ENCODE measurements around the gene LHX4. TPM values are rescaled to one million over a fixed set of nuclear protein-coding genes. Genes with fewer than 3 reads are reported as not detected.

Gene LHX4
- 0.03 TPM for total RNA-seq

GRCh38 chr1:180229483-180230415 is at the start of gene LHX4:
TSS of gene LHX4 (plus strand) at chr1:180230264. CDS start at chr1:180230530, 266 bp downstream.
- DNase-seq (ENCODE audit: low spot score), result no peak

GRCh38 chr1:180181048-180181447 is 49.0 kb upstream of the LHX4 start:
- no peak for DNase-seq (ENCODE audit: low spot score)

- DNase-seq (ENCODE audit: low spot score), result no peak
Measured at GRCh38 chr1:180181996-180182642, 47.9 kb upstream of the LHX4 start.

GRCh38 chr1:180182643-180183311 is 47.3 kb upstream of the LHX4 start:
- no peak for DNase-seq (ENCODE audit: low spot score)

GRCh38 chr1:180183426-180183825 is 46.6 kb upstream of the LHX4 start:
- no peak for DNase-seq (ENCODE audit: low spot score)

DNA sequence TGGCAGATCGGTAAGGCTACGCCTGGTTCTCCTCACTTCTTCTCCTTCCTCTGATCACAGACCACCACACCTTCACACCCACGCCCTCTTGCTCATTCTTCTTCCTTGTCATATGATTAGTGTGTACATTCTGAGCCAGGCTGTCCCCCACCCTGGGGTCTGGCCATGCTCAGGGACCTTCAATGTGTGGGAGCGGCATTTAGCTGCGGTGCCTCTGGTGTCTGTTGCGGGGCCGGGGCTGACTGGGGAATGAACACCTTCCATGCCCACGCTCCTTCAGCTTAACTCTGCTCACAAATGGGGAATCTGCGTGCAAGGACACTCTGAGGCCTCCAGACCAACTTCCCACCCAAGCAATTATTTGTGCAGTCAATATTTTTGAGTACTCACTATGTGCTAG is 46.0 kb upstream of the LHX4 start:
- no peak for DNase-seq (ENCODE audit: low spot score)

GRCh38 chr1:180185281-180185680 is 44.8 kb upstream of the LHX4 start:
- no peak for DNase-seq (ENCODE audit: low spot score)

DNA sequence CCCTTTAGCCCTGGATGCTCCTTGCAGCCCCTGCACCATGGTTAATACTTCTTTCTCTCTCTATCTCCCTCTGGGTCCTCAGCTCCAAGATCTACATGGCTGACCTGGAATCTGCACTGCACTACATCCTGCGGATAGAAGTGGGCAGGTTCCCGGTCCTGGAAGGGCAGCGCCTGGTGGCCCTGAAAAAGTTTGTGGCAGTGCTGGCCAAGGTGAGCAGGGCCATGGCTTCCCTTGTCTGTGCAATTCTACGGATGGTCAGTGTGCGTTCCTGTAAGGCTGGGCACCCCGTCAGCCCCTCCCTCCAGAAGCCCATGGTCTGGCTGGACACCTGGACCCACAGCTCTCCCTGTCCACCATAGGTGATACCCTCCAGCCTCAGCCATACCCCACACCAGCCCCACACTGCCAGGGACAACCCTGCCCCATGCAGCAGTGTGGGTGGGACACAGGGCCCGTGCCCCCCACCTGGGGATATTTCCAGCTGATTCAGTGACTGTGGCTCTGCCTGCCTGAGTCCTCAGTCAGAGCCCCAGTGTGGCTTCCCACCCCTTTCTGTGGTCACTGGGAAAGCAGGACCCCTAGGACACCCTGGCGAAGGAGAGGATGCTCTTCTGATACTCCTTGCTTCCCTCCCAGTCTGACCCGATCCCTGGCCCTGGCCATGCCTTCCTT is 44.0 kb upstream of the LHX4 start:
- DNase-seq (ENCODE audit: low spot score), result no peak

- DNase-seq (ENCODE audit: low spot score), result no peak
Measured at GRCh38 chr1:180186831-180187230, 43.2 kb upstream of the LHX4 start.

GRCh38 chr1:180187626-180188025 is 42.4 kb upstream of the LHX4 start:
- no peak for DNase-seq (ENCODE audit: low spot score)

DNA sequence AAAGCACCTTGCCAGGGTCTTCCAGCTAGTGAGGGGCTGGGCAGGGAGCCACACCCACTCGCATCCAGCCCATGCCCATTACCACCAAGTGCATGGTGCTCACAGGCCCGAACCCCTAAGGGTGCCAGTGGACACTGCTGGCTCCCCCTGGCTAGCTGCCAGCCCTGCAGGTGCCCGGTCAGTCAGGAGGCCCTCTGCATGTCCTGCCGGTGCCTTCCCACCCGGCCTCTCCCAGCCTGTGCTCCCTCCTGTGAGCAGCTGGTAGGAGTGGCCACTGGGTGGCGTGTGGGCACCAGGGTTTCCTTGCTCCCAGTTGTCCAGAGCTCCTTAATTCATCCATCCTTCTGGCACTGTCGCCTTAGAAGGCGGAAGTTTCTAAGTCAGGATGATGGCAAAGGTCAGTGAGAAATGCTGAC is 42.0 kb upstream of the LHX4 start:
- no peak for DNase-seq (ENCODE audit: low spot score)

DNA sequence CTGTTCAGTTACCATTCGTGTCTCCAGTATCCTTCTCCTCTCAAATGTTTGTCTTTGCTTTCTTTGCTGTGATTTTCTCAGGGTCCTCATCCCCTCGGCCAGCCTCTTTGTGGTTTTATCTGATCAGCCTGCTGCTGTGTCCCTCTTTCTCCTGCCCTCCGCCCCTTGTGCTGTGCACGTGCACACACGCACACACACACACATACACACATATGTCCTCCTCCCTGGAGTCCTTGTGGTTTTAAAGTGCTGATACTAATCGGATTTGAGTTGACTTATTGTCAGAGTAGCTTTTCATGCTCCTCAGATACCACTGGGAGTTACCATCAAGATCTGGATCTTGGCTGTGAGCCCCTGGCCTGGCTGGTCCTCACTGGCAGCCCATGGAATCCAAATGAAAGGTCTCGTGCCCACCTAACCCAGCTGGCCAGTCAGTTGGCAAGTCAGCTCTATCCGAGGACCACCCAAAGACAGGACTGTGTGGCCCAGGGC is 41.3 kb upstream of the LHX4 start:
- DNase-seq (ENCODE audit: low spot score), result no peak

- no peak for DNase-seq (ENCODE audit: low spot score)
Measured at GRCh38 chr1:180190091-180190490, 40.0 kb upstream of the LHX4 start.

GRCh38 chr1:180192172-180192571 is 37.9 kb upstream of the LHX4 start:
- no peak for DNase-seq (ENCODE audit: low spot score)

- no peak for DNase-seq (ENCODE audit: low spot score)
Measured at GRCh38 chr1:180193141-180194047, 36.7 kb upstream of the LHX4 start.

DNA sequence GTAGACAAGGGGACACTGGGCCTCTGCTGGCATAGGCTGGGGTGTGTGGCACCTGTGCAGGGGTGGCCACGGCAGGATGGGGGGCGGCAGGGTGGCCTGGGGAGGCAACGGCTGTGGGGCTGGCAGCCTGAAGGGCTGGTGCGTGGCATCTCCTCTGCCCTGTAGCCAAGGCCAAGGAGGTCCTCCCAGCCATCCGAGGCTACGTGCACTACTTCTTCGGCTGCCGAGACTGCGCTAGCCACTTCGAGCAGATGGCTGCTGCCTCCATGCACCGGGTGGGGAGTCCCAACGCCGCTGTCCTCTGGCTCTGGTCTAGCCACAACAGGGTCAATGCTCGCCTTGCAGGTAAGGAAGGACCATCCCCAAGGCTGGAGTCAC is 36.0 kb upstream of the LHX4 start:
- DNase-seq (ENCODE audit: low spot score), result no peak

DNA sequence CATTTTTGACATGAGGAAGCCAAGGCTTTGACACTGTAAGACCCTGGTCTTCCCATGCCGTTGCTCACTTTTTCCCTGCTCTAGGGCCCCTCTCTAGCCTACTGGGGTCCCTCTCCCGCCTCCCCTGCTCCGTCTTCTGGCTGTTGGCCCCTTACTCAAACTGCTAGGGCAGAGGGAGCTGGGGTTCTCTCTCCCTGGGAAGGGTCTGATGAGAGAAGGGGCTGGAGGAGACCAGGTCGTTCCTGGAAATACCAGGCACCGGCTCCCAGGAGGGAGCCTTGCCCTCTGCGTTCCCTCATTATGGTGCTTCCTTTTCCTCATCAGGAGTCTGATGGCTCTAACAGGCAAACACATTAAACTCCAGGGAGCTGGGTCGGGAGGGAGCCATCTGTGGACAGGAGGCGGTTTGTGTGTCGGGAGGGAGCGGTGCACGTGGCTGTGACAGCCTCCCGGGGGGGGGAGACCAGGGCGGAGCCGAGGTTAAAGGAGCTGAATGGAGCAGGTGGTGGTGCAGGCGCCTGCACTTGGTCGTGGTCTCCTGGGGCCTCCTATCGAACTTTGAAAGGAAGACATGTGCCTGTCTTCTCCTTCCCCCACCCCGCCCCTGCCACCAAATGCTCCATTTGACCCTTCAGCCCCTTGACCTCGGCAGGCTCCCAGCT is 35.4 kb upstream of the LHX4 start:
- DNase-seq (ENCODE audit: low spot score), result no peak

- DNase-seq (ENCODE audit: low spot score), result no peak
Measured at GRCh38 chr1:180195401-180195800, 34.7 kb upstream of the LHX4 start.

DNA sequence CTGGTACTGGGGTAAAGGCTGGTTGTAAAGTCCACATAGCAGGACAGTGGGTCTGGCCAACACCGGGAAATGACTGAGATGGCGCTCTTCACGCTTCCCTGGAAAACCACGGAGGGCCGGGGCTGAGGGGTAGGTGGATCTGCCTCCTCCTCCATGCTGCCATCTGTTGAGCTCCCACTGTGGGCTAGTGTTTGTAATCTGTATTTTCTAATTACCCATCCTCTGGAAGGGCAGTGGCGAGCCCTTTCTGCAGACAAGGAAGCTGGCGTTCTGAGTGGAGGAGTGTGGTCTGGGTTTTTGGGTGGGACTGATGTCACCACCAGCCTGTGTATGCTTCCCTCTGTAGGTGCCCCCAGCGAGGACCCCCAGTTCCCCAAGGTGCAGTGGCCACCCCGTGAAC is 34.1 kb upstream of the LHX4 start:
- DNase-seq (ENCODE audit: low spot score), result no peak

- DNase-seq (ENCODE audit: low spot score), result no peak
Measured at GRCh38 chr1:180196436-180197003, 33.5 kb upstream of the LHX4 start.

Measured in mucosa of gallbladder (tissue), 1 donor.